Endodermal cell (in vitro differentiated cells): ENCODE data around the gene IL10RA. TPM values are rescaled to one million over a fixed set of nuclear protein-coding genes. Genes with fewer than 3 reads are reported as not detected.

Source experiments
- DNase-seq: peaks from one replicate; pipeline ENCODE4 v3.0.0-alpha.2; 2017
- H3K27ac ChIP-seq: 2 replicates; pipeline ENCODE4 v1.5.1; 2013; ENCODE audit warnings: mild to moderate bottlenecking, low read depth, low read length, moderate library complexity
- H3K27me3 ChIP-seq: 2 replicates; pipeline ENCODE4 v1.6.1; 2013; ENCODE audit warnings: mild to moderate bottlenecking, low read length, moderate library complexity; ENCODE audit not compliant: insufficient read depth, control insufficient read depth, poor library complexity, severe bottlenecking
- H3K36me3 ChIP-seq: 2 replicates; pipeline ENCODE4 v1.7.0; 2013; ENCODE audit warnings: mild to moderate bottlenecking, low read length, moderate library complexity; ENCODE audit not compliant: control insufficient read depth, insufficient read depth
- H3K4me1 ChIP-seq: one replicate; pipeline ENCODE4 v1.7.0; 2013; ENCODE audit warnings: low read length; ENCODE audit not compliant: control insufficient read depth, insufficient read depth
- H3K4me3 ChIP-seq: 2 replicates; pipeline ENCODE4 v1.5.1; 2013; ENCODE audit warnings: mild to moderate bottlenecking, low read length, moderate library complexity
- H3K9ac ChIP-seq: 2 replicates; pipeline ENCODE4 v1.6.1; 2013; ENCODE audit warnings: mild to moderate bottlenecking, low read length, moderate library complexity; ENCODE audit not compliant: poor library complexity, severe bottlenecking; ENCODE audit errors: extremely low read depth
- H3K9me3 ChIP-seq: 2 replicates; pipeline ENCODE4 v1.6.1; 2013; ENCODE audit warnings: mild to moderate bottlenecking, low read length, moderate library complexity; ENCODE audit not compliant: control insufficient read depth
- H3K27ac Mint-ChIP-seq: 2 replicates; pipeline ENCODE4 v1.8.0; 2020; ENCODE audit warnings: mixed read lengths
- H3K27me3 Mint-ChIP-seq: 2 replicates; pipeline ENCODE4 v1.8.0; 2021; ENCODE audit warnings: mild to moderate bottlenecking, mixed read lengths; ENCODE audit not compliant: insufficient read depth
- H3K36me3 Mint-ChIP-seq: 2 replicates; pipeline ENCODE4 v1.8.0; 2020; ENCODE audit warnings: low read depth, mixed read lengths
- H3K4me1 Mint-ChIP-seq: 2 replicates; pipeline ENCODE4 v1.8.0; 2020; ENCODE audit warnings: mixed read lengths
- H3K4me3 Mint-ChIP-seq: 2 replicates; pipeline ENCODE4 v1.8.0; 2020; ENCODE audit warnings: mild to moderate bottlenecking, moderate library complexity, mixed read lengths
- H3K9me3 Mint-ChIP-seq: 2 replicates; pipeline ENCODE4 v1.8.0; 2020; ENCODE audit warnings: mild to moderate bottlenecking, mixed read lengths
- WGBS, 2 experiments: methylation state at CpG; one replicate each; pipeline versions ENCODE4 v1.1.5 to v1.1.7; 2013; ENCODE audit warnings: missing lambda C conversion rate in 2 of 2, mixed read lengths in 1 of 2; ENCODE audit not compliant: insufficient coverage in 1 of 2, insufficient read length in 1 of 2; 5-methylcytosine and 5-hydroxymethylcytosine counted together
- total RNA-seq, 2 donors: library from RNA; stranded (reverse); fragmentation: NEBNext Ultra II Directional in 1 of 2; extraction: Animal tissue kit (Norgen Biotek cat#: 25700) in 1 of 2; gene quantifications; 2 replicates in 1 of 2; 3 replicates in 1 of 2; pipeline ENCODE4 v1.2.1, GENCODE V29; 2021
- TF ChIP-seq, protein P1 (sequence below): fragments of 200-600 bp; sonication (generic); conservative IDR thresholded peaks from 2 replicates; pipeline ENCODE4 v1.5.0; 2021; ENCODE audit warnings: antibody characterized with exemption, mild to moderate bottlenecking

The IL10RA gene
- total RNA-seq, 2 donors from 2014 or later = 0.46 to 0.51 TPM

DNA sequence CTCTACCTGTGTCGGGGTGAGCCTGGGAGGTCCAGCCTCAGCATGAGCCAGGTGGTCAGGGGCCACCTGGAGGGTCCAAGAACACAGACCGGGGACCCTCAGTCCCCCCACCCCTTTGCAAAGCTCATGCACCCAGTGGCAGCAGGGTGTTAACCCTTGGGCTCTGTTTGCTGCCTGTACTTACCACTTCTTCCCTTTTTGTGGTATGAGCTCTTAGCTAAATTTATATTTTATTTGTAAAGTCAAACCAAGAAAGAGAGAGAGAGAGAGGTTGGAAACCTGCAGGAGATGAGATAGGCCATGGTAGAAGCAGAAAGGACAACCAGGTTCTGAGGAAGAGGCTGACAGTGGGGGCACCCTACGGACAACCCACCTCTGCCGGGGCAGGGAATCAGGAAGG is 29.9 kb downstream of the IL10RA start:
- no peak for DNase-seq
- H3K4me1 ChIP-seq = no peaks in the 10 kb centered on the region
- H3K27me3 Mint-ChIP-seq = peaks cover 29% of the 10 kb centered on the region
- no peak overlapping the region for H3K4me3 Mint-ChIP-seq
- H3K4me3 ChIP-seq = no peak overlapping the region
- H3K36me3 ChIP-seq = no peaks in the 10 kb centered on the region
- TF ChIP-seq, protein P1, sequence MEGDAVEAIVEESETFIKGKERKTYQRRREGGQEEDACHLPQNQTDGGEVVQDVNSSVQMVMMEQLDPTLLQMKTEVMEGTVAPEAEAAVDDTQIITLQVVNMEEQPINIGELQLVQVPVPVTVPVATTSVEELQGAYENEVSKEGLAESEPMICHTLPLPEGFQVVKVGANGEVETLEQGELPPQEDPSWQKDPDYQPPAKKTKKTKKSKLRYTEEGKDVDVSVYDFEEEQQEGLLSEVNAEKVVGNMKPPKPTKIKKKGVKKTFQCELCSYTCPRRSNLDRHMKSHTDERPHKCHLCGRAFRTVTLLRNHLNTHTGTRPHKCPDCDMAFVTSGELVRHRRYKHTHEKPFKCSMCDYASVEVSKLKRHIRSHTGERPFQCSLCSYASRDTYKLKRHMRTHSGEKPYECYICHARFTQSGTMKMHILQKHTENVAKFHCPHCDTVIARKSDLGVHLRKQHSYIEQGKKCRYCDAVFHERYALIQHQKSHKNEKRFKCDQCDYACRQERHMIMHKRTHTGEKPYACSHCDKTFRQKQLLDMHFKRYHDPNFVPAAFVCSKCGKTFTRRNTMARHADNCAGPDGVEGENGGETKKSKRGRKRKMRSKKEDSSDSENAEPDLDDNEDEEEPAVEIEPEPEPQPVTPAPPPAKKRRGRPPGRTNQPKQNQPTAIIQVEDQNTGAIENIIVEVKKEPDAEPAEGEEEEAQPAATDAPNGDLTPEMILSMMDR = no peak
- H3K4me1 Mint-ChIP-seq = no peaks in the 10 kb centered on the region
- H3K9me3 ChIP-seq = no peaks in the 10 kb centered on the region
- no peaks in the 10 kb centered on the region for H3K27me3 ChIP-seq
- 87 to 93% methylated on average over 4 of the region's 4 CpGs for WGBS, 2 experiments
- H3K9ac ChIP-seq = no peak overlapping the region
- no peaks in the 10 kb centered on the region for H3K36me3 Mint-ChIP-seq
- no peak overlapping the region for H3K27ac Mint-ChIP-seq
- H3K27ac ChIP-seq = no peak overlapping the region
- peaks cover 5% of the 10 kb centered on the region for H3K9me3 Mint-ChIP-seq

DNA sequence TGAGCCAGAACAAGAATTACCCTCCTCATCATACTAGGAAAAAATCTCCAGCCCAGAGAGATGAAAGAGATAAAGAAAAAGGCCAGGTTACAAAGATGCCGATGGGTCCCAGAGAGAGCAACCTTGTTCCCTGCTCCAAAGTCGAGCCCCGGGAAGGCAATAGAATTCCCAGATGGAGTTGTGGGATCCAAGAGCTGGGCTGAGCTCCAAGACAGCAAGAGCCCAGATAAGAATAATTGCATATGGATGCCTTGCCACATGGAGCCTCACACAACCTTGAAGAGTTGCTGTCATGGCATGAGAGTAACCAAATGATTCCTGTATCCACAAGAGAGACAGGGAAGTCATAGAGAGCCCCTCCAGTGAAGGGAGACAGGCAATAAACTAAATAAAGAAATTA is 30.9 kb downstream of the IL10RA start:
- H3K4me3 Mint-ChIP-seq = no peak overlapping the region
- no peaks in the 10 kb centered on the region for H3K36me3 Mint-ChIP-seq
- H3K9me3 Mint-ChIP-seq = peaks cover 6% of the 10 kb centered on the region
- 87 to 100% methylated on average over 3 of the region's 3 CpGs for WGBS, 2 experiments
- no peak overlapping the region for H3K27ac ChIP-seq
- H3K9me3 ChIP-seq = no peaks in the 10 kb centered on the region
- H3K27me3 Mint-ChIP-seq = peaks cover 29% of the 10 kb centered on the region
- H3K4me1 ChIP-seq = no peaks in the 10 kb centered on the region
- TF ChIP-seq, protein P1 = no peak
- no peak overlapping the region for H3K27ac Mint-ChIP-seq
- H3K27me3 ChIP-seq = no peaks in the 10 kb centered on the region
- H3K9ac ChIP-seq = no peak overlapping the region
- no peaks in the 10 kb centered on the region for H3K4me1 Mint-ChIP-seq
- no peak overlapping the region for H3K4me3 ChIP-seq
- DNase-seq = no peak
- no peaks in the 10 kb centered on the region for H3K36me3 ChIP-seq

DNA sequence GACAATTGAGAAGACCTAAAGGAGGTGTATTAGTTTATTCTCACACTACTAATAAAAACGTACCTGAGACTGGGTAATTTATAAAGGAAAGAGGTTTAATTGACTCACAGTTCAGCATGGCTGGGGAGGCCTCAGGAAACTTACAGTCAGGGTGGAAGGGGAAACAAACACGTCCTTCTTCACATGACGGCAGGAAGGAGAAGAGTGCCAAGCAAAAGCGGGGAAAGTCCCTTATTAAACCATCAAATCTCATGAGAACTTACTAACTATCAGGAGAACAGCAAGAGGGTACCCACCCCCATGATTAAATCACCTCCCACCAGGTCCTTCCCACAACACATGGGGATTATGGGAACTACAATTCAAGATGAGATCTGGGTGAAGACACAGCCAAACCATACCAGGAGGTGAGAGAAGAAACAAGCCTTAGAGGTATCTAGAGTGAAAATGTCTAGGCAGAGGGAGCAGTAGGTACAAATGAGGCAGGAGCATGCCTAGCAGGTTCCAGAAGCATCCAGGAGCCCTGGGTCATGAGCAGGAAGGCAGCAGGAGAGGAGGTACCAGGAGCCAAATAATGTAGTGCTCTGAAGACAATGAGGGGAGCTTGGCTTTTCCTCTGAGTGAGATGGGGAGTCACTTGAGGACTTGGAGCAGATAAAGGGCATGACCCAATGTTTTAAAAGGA is 31.6 kb downstream of the IL10RA start:
- 86% methylated on average over 4 of the region's 4 CpGs; no CpG with 5 or more reads in 1 of the 2 experiments for WGBS, 2 experiments
- Histone ChIP-seq H3K36me3 (no peaks in the 10 kb centered on the region), H3K27ac (no peak overlapping the region), H3K9me3 (no peaks in the 10 kb centered on the region), H3K9ac (no peak overlapping the region), H3K27me3 (no peaks in the 10 kb centered on the region), H3K4me1 (no peaks in the 10 kb centered on the region), H3K4me3 (no peak overlapping the region)
- no peaks in the 10 kb centered on the region for H3K4me1 Mint-ChIP-seq
- no peak overlapping the region for H3K4me3 Mint-ChIP-seq
- H3K27ac Mint-ChIP-seq = no peak overlapping the region
- peaks cover 6% of the 10 kb centered on the region for H3K9me3 Mint-ChIP-seq
- TF ChIP-seq, protein P1 = no peak
- no peak for DNase-seq
- no peaks in the 10 kb centered on the region for H3K36me3 Mint-ChIP-seq
- H3K27me3 Mint-ChIP-seq = peaks cover 28% of the 10 kb centered on the region
